ENCODE measurements around the gene ROBO1.
"Not testable (repeated sequence)": the region's sequence is repeated elsewhere in the genome, so short reads cannot be mapped to it uniquely, and the experiment has no call there.

The ROBO1 gene

DNA sequence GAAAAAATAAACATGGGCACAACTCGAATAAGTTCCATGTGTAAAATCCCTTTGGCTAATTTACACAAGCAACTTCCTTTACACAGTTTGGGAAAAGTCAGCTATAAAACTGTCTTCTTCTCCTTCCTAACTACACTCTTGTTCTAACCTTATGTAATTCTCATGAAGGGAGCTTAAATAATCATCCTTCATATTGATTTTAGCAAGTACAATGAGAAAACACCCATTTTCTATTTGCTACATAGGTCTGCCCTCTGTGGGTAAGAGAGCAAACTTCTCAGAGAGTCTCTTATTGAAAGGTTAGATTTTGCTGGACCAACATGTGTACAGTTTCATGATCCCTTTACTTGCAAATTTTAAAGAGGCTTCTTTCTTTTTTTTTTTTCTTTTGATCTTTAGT is 398.5 kb downstream of the ROBO1 start:
- no peak for DNase-seq (ENCODE audit: low read depth in 2 of 2)

DNA sequence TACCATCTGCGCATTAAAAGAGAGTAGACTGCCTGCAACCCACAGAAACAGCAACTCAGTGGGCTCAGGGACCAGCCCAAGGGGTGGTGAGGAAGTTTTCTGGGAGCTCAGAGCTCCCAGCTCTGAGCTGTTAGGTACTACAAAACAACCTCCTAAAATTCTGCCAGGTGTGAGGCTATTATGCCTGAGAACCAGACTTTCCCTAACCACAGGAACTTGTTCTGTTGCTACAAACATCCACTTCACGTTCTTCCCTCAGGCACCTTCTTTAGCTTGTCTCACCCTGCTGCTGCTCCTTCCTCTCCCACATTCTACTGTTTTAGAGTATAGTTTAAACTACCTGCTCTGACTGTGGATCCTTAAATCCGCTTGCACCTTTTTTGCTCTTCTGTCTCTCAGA is 399.4 kb downstream of the ROBO1 start:
- DNase-seq (ENCODE audit: low read depth in 2 of 2) = no peak

DNA sequence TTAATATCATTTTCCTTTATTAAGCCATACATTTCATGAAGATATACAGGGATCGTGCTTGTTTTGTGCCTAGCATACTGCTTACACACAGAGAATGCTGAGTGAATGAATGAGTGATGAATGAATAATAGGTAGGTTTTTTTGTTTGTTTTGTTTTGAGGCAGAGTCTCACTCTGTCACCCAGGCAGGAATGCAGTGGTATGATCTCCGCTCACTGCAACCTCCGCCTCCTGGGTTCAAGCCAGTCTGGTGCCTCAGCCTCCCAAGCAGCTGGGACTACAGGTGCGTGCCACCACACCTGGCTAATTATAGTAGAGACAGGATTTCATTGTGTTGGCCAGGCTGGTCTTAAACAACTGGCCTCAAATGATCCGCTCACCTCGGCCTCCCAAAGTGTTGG is 400.0 kb downstream of the ROBO1 start:
- no peak for DNase-seq (ENCODE audit: low read depth in 2 of 2)

DNA sequence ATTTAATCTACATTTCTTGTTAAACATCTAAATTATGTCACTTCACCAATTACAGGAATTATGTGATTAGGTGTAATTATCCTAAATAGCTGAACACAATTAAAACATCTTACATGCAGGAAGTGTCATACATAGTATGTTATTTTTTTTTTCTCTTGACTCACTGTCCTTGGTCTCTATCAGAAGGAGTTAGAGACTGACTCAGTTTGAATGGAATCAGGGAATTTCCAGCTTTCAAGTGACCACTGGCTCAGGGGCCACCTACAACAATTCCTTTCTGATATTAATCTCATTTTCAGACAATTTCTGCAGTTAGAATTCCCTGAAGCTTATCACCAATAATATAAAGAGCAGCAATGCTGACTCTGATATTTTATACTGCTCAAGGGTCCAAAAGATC is 400.7 kb downstream of the ROBO1 start:
- DNase-seq (ENCODE audit: low read depth in 2 of 2) = no peak

DNA sequence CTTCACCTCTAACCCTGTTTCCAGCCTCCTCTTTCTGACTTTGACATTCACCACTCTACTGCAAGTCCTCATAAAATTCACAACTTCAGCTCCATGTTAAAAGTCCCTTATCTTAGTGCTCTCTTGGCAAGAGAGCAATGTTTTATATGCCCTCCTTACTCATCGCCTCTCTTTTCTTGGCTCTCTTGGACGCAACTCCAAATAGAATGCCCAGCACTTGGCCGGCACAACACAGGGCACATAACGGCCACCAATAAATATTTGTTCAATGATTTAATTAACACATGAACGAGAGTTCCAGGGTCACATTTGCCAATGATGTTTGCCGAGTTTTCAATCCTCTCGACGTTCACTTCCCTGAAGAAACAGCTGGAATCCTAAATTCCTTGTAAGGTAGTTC is 401.4 kb downstream of the ROBO1 start:
- no peak for DNase-seq (ENCODE audit: low read depth in 2 of 2)

DNA sequence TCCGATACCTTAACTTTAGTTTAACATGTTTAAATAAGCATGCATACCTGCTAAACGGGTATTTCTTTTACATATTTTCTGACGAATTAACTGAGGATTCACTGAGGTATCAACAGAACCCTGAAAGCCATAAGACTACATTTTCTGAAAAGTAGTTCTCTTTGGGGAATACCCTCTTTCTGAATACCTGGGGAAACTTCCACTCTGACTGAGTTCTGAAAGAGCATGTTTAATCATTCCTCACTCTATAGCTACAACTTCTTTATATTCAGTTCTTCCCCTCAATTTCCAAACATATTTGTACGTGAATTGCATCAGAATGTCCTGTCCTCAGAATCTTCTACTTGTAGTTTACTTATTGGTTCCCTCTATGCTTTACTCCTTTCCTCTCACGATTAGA is 403.0 kb downstream of the ROBO1 start:
- DNase-seq (ENCODE audit: low read depth in 2 of 2) = no peak

DNA sequence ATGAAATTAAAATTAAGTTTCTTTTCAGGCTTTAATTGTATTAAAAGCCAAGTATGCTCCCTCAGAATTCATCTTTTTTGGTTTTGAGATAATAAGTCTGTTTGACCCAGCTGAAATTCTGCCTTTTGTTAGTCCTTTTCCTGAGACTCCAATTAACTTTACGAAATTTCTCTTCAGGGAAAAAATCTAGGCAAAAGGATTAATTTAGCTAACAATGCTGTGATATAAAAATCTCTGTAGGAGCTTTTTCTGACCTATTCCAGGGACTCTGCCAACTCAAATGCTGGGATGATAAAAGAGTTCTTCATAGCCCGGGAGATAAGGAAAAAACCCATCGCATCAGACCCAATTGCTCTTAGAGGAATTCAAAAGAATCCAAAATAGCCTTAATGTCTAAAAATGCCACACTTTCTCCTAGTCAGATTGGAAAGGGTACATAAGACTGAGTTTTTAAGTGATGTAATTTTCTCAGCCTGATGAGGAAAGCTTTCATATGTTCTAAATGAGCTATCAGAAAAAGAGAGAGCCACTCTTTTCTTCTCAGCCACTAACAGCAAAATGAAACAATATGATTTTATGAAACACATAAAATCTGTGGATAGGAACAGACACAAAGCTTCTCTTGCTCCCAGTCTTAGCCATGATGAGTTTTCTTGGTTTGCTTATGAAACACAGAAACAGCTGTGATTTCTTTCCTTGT is 405.1 kb downstream of the ROBO1 start:
- no peak for DNase-seq (ENCODE audit: low read depth in 2 of 2)

DNA sequence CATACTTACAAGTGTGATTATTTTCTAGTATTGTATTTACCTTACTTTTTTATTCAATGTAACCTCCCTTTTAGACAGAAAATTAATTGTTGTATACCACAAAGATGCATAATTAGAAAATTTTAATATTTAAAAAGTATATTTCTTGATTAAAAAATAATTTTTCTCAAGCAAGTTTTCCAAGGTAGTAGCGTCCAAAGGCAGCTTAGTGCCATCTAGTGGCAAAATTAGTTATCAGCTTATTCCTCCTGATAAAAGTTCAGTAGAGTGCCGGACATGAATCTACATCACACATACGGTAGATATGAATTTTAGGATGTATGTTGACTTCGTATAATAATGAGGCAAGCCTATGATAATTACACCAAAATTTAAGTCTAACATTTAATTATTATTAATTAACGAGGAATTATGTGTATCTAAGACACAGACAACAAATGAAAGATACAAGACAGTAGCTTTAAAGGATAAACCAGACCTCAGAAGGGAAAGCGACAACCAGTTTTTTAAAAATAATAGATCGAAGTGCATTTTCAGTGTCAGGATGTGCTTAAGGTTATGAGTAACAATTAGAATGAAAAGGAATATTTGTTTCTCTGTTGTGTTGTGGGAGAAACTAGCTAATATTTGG is 405.9 kb downstream of the ROBO1 start:
- DNase-seq (ENCODE audit: low read depth in 2 of 2) = no peak

DNA sequence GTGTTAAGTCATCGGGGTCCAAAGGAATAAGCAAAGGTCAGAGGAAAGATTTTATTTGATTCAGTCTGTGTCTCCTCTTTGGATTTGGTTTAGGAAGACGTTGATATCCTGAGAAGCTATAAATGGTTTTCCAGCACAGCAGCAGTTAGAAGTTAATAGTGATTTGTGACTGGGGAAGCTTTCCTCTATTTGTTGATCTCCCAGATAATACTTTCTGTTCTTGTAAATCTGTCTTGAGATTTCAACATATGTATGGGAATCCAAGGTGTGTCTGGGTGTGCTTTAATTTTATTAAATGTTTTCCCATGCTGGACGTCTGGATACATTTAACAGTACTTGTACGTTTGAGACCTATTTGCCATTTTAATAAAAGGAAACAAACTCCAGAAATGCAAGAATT is 409.5 kb downstream of the ROBO1 start:
- DNase-seq (ENCODE audit: low read depth in 2 of 2) = no peak

DNA sequence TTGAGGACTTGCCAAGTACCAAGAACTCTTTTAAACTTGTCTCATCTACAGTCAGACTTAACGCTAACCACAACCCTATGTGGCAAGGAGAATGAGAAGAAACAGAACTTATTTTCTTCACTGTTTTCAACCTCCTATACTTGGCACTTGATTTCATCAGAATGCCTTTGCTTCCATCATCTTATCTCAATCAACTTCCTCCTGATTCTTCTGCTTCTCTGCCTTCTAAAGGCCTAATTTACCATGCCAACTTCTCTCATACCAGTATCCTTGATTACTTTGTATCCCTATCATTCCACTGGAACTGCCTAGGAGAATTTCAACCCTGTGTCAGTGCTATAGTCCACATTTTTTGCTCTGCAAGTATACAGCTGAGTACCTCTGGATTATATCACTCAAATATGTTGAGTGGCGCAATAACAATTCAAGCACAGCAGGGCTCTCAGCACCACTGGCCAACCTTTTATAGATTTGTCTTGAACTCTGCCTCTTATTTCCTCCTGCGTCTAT is 413.6 kb downstream of the ROBO1 start:
- no peak for DNase-seq (ENCODE audit: low read depth in 2 of 2)

DNA sequence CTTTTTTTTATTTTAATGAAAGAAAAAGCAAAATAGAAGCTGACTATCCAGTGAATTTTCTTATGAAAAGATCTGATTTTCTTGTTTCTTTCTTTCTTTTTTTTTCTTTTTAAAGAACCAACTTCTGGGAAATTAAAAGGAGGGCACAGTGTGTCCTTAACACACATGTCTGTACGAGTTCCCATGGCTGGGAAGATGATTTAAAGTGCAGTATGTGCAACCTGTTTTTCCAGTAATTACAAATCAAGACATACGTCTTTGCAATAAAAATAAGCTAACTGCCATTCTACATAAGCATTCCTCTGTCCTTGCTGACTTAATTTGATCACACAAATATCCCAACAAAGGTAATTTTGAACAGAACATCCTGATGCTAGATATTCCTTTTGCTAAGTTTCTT is 416.1 kb downstream of the ROBO1 start:
- no peak for DNase-seq (ENCODE audit: low read depth in 2 of 2)

DNA sequence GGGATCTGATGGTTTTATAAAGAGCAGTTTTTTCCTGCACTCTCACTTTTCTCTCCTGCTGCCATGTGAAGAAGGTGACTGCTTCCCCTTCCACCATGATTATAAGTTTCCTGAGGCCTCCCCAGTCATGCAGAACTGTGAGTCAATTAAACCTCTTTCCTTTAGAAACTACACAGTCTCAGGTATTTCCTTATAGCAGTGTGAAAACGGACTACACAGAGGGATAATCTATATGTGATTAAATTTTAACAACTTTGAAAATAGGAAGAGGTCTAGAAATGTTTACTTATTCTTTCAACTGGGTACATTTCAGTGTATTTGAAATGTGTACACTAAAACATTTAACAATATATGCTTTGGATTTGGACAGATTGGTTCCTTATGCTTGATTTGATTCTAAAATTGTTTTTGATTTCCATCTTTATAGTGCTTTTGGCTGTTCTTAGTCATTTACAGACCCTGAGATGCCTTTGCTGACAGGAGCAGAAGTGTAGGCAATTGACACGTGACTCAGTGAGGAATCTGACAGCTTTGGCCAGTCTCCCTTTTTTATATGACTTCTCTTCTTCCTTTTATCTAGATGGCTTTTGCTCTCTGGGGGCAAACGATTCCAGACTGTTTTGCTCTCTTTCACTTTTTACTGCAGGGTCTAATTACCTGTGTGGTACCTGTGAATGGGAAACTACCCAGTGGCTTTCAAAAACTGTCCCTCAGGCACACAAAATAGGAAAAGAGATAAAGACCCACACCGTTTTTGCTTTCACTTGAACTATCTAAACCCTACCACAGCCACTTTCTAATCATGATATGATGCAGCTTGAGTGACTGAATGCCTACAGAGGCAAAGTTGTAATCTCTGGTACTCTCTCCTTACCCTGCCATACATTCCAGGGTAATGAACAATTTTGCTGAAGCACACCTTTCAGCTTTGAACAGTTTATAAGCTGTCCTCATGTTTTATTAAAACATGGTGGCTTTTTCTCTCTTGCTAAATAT is 422.6 kb downstream of the ROBO1 start:
- no peak for DNase-seq (ENCODE audit: low read depth in 2 of 2)

DNA sequence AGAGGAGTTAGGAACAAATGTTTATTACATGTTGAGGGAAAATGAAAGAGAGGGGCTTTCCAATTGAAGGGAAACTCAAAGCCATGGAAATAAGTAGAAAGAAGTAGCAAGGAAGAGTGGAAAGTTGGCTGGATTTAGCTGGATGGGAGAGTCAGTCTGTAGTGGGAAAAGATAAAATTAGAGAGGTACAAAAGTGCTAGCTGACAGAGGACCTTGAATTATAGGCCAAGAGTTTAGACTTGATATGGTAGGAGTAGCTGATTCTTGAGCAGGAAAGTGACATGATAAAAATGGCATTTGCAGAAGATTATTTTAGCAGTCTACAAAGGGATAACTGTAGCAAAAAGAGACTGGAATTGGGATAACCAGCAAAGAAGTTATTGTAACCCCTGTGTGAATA is 425.8 kb downstream of the ROBO1 start:
- DNase-seq (ENCODE audit: low read depth in 2 of 2) = no peak

DNA sequence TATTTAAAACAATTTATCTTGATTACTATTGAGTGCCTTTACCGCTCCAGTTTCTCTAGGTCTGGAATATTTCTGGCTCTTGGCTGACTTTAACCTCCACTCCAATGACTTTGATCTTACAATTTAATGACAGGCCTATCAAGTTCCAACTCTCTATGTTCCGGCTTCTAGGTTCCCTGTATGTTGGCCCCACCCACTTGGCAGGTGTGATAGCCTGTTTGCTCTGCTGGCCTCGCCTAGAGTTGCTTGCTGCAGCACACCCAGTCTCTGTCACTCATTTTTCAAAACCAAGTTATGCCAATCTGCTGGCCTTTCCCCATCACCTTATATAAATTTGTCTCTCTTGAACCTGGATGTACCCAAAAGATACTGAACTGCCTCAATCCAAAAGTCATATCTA is 428.0 kb downstream of the ROBO1 start:
- no peak for DNase-seq (ENCODE audit: low read depth in 2 of 2)

DNA sequence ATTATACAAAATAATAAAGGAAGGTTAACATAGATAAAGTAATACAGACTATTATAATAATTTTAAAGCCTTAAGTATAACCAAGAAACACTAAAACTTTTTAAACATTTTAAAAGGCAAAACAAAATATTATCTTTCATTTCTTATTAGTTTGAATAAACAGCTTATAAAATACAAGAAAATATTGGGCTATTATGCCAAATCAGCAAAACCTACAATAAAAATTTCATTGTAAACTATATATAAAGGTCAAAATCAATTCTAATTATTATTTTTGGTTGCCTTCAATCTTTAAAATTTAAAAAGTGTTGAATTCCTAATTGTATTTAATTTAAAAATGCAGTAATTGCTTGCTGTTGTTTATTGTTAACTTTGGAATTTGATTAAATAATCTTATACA is 430.0 kb downstream of the ROBO1 start:
- no peak for DNase-seq (ENCODE audit: low read depth in 2 of 2)

DNA sequence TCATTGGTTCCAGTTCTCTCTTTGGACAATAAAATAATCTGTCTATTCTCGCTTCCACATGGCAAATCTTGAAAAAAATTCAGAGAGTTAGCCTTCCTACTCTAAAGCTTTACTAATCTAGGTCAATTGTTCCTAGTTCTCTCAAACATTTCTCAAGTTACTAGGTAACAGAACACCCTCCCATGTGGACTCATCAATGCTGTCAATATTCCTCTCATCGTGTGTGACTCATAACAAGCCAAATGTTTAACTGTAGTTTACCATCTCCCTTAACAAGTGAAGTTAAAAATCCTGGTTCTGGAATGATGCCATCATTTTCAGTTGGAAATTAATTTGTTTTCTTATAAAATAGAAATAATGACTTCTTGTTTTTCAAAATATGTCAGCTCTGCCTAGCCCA is 438.6 kb downstream of the ROBO1 start:
- DNase-seq (ENCODE audit: low read depth in 2 of 2) = no peak

DNA sequence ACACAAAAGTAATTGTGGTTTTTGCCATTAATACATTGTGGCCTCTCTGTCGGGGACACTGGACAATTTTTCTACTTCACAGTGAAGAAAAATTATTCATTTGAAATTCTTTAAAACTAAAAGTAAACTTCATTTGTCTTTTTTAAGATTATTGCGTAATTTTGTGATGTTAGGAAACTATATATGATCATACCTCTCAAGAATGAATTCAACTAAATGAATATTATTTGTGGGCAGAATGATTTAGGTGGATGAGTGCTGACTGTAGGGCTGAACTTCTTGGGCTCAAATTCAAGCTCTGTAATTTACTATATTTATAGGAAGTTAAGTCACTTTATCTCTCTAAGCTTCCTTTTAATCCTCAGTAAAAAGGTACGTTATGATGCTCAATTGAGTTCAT is 441.2 kb downstream of the ROBO1 start:
- DNase-seq (ENCODE audit: low read depth in 2 of 2) = no peak

DNA sequence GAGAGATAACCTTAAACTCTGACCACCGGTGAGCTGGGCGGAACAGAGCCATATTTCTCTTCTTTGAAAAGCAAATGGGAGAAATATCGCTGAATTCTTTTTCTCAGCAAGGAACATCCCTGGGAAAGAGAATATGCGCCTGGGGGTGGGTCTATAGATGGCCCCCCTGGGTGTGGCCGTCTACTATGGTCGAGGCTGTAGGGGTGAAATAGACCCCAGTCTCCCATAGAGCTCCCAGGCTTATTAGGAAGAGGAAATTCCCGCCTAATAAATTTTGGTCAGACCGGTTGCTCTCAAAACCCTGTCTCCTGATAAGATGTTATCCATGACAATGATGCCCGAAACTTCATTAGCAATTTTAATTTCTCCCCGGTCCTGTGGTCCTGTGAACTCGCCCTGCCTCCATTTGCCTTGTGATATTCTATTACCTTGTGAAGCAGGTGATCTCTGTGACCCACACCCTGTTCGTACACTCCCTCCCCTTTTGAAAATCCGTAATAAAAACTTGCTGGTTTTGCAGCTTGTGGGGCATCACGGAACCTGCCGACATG is 441.9 kb downstream of the ROBO1 start:
- not testable (repeated sequence) for DNase-seq (ENCODE audit: low read depth in 2 of 2)

DNA sequence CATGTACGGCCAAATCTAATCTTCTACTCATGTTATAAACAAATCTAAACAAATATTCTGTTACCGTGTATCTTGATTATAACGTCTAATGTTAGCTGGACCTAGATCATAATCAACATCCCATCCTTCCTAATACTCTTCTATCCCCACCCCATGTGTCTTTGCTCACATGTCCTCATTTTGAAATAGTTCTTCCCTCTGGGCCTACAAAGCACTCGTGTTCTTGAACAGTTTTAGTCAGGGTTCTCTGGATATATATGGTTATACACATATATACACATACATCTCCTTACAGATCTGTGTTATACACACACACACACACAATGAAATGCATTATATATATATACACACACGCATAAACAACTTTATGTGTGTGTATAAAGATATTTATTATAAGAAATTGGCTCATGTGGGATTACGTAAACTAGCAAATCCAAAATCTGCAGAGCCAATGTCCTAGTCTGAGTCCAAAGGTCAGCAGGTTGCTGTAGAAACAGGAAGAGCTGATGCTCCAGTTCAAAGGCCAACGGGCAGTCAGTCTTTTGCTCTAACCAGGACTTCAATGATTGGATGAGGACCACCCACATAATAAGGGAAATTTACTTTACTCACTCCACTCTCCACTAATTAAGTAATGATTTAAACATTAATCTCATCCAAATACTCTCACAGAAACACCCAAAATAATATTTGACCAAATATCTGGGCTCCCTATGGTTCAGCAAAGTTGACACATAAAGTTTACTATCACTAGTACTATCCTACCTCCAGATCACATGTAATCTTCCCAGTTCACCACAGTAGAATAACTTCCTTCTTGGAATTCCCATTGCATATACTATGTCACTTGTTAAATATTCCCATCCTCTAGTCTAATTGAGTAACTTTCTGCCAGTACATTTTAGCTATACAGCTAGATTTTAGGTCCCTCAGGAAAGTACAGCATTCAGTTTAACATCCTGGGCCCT is 450.0 kb downstream of the ROBO1 start:
- DNase-seq (ENCODE audit: low read depth in 2 of 2) = no peak

DNA sequence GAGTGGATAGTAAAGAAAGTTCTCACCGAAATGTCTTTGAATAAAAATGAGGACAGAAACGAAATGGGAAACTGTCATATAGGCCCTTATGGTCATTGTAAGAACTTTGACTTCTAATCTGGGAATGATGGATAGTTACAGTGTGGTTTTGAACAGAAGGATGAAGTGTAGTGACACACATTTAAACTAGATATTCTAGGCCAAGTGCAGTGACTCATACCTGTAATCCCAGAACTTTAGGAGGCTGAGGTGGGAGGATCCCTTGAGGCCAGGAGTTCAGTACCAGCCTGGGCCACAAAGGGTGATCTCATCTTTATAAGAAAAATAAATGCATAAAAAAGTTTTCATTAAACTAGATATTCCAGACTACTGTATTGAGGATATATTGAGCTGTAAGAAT is 452.8 kb downstream of the ROBO1 start:
- no peak for DNase-seq (ENCODE audit: low read depth in 2 of 2)

DNA sequence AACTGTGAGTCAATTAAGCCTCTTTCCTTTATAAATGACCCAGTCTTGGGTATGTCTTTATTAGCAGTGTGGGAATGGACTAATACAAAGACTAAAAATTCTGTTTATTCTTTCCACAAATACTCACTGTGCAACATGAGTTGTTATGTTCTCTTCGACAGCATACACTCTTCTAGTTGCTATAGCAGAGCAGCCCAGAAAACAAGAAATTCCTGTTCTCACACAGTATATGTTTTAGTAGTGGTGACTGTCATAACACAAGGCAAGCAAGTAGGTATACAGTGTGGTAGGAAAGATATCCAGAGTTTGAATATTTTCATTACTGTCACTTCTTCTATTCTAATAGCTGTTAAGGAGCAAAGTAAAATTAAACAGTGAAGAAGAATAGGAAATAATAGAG is 453.3 kb downstream of the ROBO1 start:
- DNase-seq (ENCODE audit: low read depth in 2 of 2) = no peak

Data from stimulated activated CD4-positive, alpha-beta T cell treated with anti-CD3 and anti-CD28 coated beads, Interleukin-15, amount 100 ng/mL, for 48 hours (primary cell).